ENCODE results near the gene KRTAP25-1. TPM values are rescaled to one million over a fixed set of nuclear protein-coding genes. Genes with fewer than 3 reads are reported as not detected.

The KRTAP25-1 gene
- total and polyA plus RNA-seq, 2 of the 8 experiments (the other 6 are each of a cell fraction or from before 2014, with no cell fraction given) = not detected

- DNase-seq (ENCODE audit: low read depth in 1 of 2, low spot score in 2 of 2) (no peak), FAIRE-seq (no peak)
- Histone ChIP-seq H3K23ac (ENCODE audit: insufficient read length) (no peak overlapping the region), H3K4me2 (ENCODE audit: insufficient read depth in 1 of 2, low read depth in 2 of 2, low read length in 2 of 2) (no peak overlapping the region), H3K9ac (replicated peaks in 1 of 4; ENCODE audit: extremely low read depth in 1 of 4, low read depth in 3 of 4, low read length in 3 of 4) (no peak overlapping the region), H2BK15ac (ENCODE audit: low read length) (no peak overlapping the region), H4K5ac (ENCODE audit: insufficient read length, low read depth, low read length) (no peak overlapping the region), H2BK12ac (ENCODE audit: low read depth, low read length) (no peak overlapping the region), H2AK5ac (ENCODE audit: low read depth, low read length) (no peak overlapping the region), H3K4me3 (ENCODE audit: extremely low read depth in 1 of 4, insufficient read depth in 2 of 4, low read depth in 3 of 4, low read length in 4 of 4) (no peak overlapping the region), H3K79me2 (ENCODE audit: control insufficient read depth in 1 of 2, insufficient read depth in 2 of 2, low read length in 2 of 2) (no peaks in the 10 kb centered on the region), H4K8ac (ENCODE audit: extremely low read depth, insufficient read depth, low read length) (no peak overlapping the region), H3K9me3 (ENCODE audit: insufficient read depth in 2 of 2, low read depth in 1 of 2, low read length in 1 of 2) (no peaks in the 10 kb centered on the region), H3K18ac (ENCODE audit: extremely low read depth, low read length) (no peak overlapping the region), H3K56ac (replicated peaks; ENCODE audit: insufficient read length, low read depth, low read length) (no peak overlapping the region), H4K20me1 (replicated peaks in 1 of 2; ENCODE audit: control insufficient read depth in 1 of 2, insufficient read depth in 2 of 2, low read length in 2 of 2) (no peaks in the 10 kb centered on the region), H3K36me3 (ENCODE audit: control insufficient read depth in 2 of 4, insufficient read depth in 4 of 4, low read length in 3 of 4) (no peaks in the 10 kb centered on the region), H3K27me3 (replicated peaks in 1 of 4; ENCODE audit: control insufficient read depth in 3 of 4, extremely low read depth in 1 of 4, insufficient read depth in 3 of 4, low read length in 3 of 4) (no peaks in the 10 kb centered on the region), H3K23me2 (ENCODE audit: low read depth, low read length) (no peaks in the 10 kb centered on the region), H4K91ac (replicated peaks; ENCODE audit: insufficient read length, low read length) (no peak overlapping the region), H2BK20ac (ENCODE audit: low read length) (no peak overlapping the region), H2BK5ac (ENCODE audit: low read depth, low read length) (no peak overlapping the region), H3K27ac (ENCODE audit: low read depth, low read length) (no peak overlapping the region), H2BK120ac (replicated peaks; ENCODE audit: low read depth, low read length) (no peak overlapping the region), H3K4ac (replicated peaks; ENCODE audit: insufficient read length, low read depth, low read length) (no peak overlapping the region), H2AFZ (ENCODE audit: low read length) (no peak overlapping the region), H3K79me1 (ENCODE audit: low read depth, low read length) (no peaks in the 10 kb centered on the region), H3K4me1 (replicated peaks in 1 of 4; ENCODE audit: control insufficient read depth in 3 of 4, insufficient read depth in 4 of 4, low read length in 3 of 4) (no peaks in the 10 kb centered on the region), H3K14ac (ENCODE audit: insufficient read length) (no peak overlapping the region)
- WGBS, 2 experiments (ENCODE audit: extremely low coverage in 1 of 2, insufficient coverage in 1 of 2, insufficient read length in 1 of 2, insufficient replicate concordance in 2 of 2, low coverage in 1 of 2, low lambda C conversion rate in 2 of 2, missing lambda C conversion rate in 1 of 2) = 97% methylated on average over 3 of the region's 3 CpGs; no CpG with 5 or more reads in 1 of the 2 experiments
- CTCF ChIA-PET (ENCODE audit: partially characterized antibody) = interaction anchor here (0.7 to 3.2 kb wide), 10 partner anchors 9 to 236 kb away, joined by 3 to 12 read pairs (median 4); partner anchors contain the start of gene KRTAP24-1
- POLR2A ChIA-PET (ENCODE audit: partially characterized antibody) = no interaction called here
- no peak for TF ChIP-seq TBP (IDR thresholded peaks at IDR 0.05; ENCODE audit: low read depth, low read length)
- no peak for TF ChIP-seq SP2 (IDR thresholded peaks at IDR 0.05; ENCODE audit: low read length)
- TF ChIP-seq KDM1A (IDR thresholded peaks at IDR 0.05; ENCODE audit: borderline replicate concordance, low read length) = no peak
Measured at GRCh38 chr21:30269803-30270530, 19.3 kb downstream of the KRTAP25-1 start.
